Endodermal cell (in vitro differentiated cells): Measurements from ENCODE around the gene BAHCC1. TPM values are rescaled to one million over a fixed set of nuclear protein-coding genes. Genes with fewer than 3 reads are reported as not detected.

Source experiments
- DNase-seq: peaks from one replicate; pipeline ENCODE4 v3.0.0-alpha.2; 2017
- H3K27ac ChIP-seq: 2 replicates; pipeline ENCODE4 v1.5.1; 2013; ENCODE audit warnings: mild to moderate bottlenecking, low read depth, low read length, moderate library complexity
- H3K27me3 ChIP-seq: 2 replicates; pipeline ENCODE4 v1.6.1; 2013; ENCODE audit warnings: mild to moderate bottlenecking, low read length, moderate library complexity; ENCODE audit not compliant: insufficient read depth, control insufficient read depth, poor library complexity, severe bottlenecking
- H3K36me3 ChIP-seq: 2 replicates; pipeline ENCODE4 v1.7.0; 2013; ENCODE audit warnings: mild to moderate bottlenecking, low read length, moderate library complexity; ENCODE audit not compliant: control insufficient read depth, insufficient read depth
- H3K4me1 ChIP-seq: one replicate; pipeline ENCODE4 v1.7.0; 2013; ENCODE audit warnings: low read length; ENCODE audit not compliant: control insufficient read depth, insufficient read depth
- H3K4me3 ChIP-seq: 2 replicates; pipeline ENCODE4 v1.5.1; 2013; ENCODE audit warnings: mild to moderate bottlenecking, low read length, moderate library complexity
- H3K9ac ChIP-seq: 2 replicates; pipeline ENCODE4 v1.6.1; 2013; ENCODE audit warnings: mild to moderate bottlenecking, low read length, moderate library complexity; ENCODE audit not compliant: poor library complexity, severe bottlenecking; ENCODE audit errors: extremely low read depth
- H3K9me3 ChIP-seq: 2 replicates; pipeline ENCODE4 v1.6.1; 2013; ENCODE audit warnings: mild to moderate bottlenecking, low read length, moderate library complexity; ENCODE audit not compliant: control insufficient read depth
- H3K27ac Mint-ChIP-seq: 2 replicates; pipeline ENCODE4 v1.8.0; 2020; ENCODE audit warnings: mixed read lengths
- H3K27me3 Mint-ChIP-seq: 2 replicates; pipeline ENCODE4 v1.8.0; 2021; ENCODE audit warnings: mild to moderate bottlenecking, mixed read lengths; ENCODE audit not compliant: insufficient read depth
- H3K36me3 Mint-ChIP-seq: 2 replicates; pipeline ENCODE4 v1.8.0; 2020; ENCODE audit warnings: low read depth, mixed read lengths
- H3K4me1 Mint-ChIP-seq: 2 replicates; pipeline ENCODE4 v1.8.0; 2020; ENCODE audit warnings: mixed read lengths
- H3K4me3 Mint-ChIP-seq: 2 replicates; pipeline ENCODE4 v1.8.0; 2020; ENCODE audit warnings: mild to moderate bottlenecking, moderate library complexity, mixed read lengths
- H3K9me3 Mint-ChIP-seq: 2 replicates; pipeline ENCODE4 v1.8.0; 2020; ENCODE audit warnings: mild to moderate bottlenecking, mixed read lengths
- WGBS, 2 experiments: methylation state at CpG; one replicate each; pipeline versions ENCODE4 v1.1.5 to v1.1.7; 2013; ENCODE audit warnings: missing lambda C conversion rate in 2 of 2, mixed read lengths in 1 of 2; ENCODE audit not compliant: insufficient coverage in 1 of 2, insufficient read length in 1 of 2; 5-methylcytosine and 5-hydroxymethylcytosine counted together
- total RNA-seq, 2 donors: library from RNA; stranded (reverse); fragmentation: NEBNext Ultra II Directional in 1 of 2; extraction: Animal tissue kit (Norgen Biotek cat#: 25700) in 1 of 2; gene quantifications; 2 replicates in 1 of 2; 3 replicates in 1 of 2; pipeline ENCODE4 v1.2.1, GENCODE V29; 2021
- TF ChIP-seq, protein P1 (sequence below): fragments of 200-600 bp; sonication (generic); conservative IDR thresholded peaks from 2 replicates; pipeline ENCODE4 v1.5.0; 2021; ENCODE audit warnings: antibody characterized with exemption, mild to moderate bottlenecking

The BAHCC1 gene
- total RNA-seq, 2 donors from 2014 or later: 63.9 to 78.1 TPM

DNA sequence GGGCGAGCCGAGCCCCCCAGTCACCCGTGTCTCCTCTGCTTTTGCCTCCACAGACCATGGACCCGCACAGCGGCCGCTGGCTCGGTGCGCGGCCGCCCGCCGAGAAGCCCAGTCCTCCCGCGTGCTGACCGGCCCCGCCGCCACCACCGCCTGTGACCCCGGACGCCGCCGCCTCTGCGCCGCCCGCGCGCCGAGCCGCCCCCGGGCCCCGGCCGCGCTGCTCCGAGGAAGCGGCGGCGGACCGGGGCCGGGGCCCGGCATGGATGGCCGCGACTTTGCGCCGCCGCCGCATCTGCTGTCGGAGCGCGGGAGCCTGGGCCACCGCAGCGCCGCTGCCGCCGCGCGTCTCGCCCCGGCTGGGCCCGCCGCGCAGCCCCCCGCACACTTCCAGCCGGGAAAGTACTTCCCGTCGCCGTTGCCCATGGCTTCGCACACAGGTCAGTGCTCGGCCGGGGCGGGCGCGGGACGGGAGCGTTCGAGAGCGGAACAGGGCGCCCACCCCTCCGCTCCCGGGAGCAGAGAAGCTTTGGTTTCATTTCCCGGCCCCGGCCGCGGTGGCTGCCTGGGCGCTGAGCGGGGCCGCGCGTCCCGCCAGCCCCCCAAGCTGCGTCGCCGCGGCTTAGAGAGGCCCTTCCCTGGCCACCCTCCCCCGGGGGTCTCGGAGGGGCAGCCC lies 4.4 kb downstream of the BAHCC1 start:
- Mint-ChIP-seq H3K4me1 (peaks cover 30% of the 10 kb centered on the region), H3K9me3 (no peaks in the 10 kb centered on the region), H3K36me3 (peaks cover 16% of the 10 kb centered on the region), H3K4me3 (peak overlapping the region; percentile 87), H3K27ac (peak overlapping the region; percentile 89), H3K27me3 (peaks cover 30% of the 10 kb centered on the region)
- WGBS, 2 experiments: 0 to 1% methylated on average over 52 to 92 of the region's 95 CpGs
- Histone ChIP-seq H3K4me1 (peaks cover 9% of the 10 kb centered on the region), H3K27ac (peak overlapping the region; percentile 83), H3K9ac (peak overlapping the region; percentile 76), H3K27me3 (no peaks in the 10 kb centered on the region), H3K9me3 (no peaks in the 10 kb centered on the region), H3K36me3 (no peaks in the 10 kb centered on the region), H3K4me3 (peak overlapping the region; percentile 84)
- peak; percentile 81 for DNase-seq
- TF ChIP-seq, protein P1, sequence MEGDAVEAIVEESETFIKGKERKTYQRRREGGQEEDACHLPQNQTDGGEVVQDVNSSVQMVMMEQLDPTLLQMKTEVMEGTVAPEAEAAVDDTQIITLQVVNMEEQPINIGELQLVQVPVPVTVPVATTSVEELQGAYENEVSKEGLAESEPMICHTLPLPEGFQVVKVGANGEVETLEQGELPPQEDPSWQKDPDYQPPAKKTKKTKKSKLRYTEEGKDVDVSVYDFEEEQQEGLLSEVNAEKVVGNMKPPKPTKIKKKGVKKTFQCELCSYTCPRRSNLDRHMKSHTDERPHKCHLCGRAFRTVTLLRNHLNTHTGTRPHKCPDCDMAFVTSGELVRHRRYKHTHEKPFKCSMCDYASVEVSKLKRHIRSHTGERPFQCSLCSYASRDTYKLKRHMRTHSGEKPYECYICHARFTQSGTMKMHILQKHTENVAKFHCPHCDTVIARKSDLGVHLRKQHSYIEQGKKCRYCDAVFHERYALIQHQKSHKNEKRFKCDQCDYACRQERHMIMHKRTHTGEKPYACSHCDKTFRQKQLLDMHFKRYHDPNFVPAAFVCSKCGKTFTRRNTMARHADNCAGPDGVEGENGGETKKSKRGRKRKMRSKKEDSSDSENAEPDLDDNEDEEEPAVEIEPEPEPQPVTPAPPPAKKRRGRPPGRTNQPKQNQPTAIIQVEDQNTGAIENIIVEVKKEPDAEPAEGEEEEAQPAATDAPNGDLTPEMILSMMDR: no peak

DNA sequence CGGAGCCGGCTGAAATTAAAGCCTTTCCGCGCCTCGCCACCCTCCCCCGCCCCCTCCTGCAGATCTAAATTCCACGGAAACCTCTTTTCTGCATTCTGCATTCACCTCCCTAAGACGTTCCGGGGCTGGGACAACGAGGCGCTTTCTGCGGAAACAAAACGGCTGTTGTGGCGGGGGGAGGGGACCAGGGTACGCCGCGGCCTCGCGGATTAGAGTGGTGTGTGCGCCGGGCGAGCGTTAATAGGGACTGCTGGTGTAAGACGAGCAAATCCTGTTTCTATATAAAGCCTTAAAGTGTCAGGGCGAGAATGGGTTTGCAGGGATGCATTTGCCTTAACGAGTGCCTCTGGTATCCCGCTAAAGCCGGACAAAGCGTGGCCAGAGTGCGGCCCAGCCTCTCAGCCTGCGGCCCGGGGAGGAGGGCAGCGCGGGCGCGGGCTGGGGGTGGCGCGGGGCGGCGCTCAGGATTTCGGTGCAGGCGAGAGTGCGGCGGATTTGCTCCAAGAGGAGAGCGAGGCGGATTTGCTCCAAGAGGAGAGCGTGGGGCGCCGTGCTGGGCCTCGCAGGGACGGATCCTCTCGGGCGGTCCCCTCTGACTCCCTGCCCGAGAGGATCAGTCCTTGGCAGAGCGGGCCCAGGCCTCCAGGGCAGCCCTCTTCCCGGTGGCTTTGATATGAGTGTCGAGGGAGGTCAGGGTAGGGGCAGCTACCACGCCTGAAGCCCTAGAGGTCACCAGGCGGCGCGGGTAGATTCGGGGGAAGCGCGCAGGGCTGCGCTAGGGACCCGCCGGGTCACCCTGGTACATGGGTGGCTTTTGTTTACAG lies 5.1 kb downstream of the BAHCC1 start:
- Mint-ChIP-seq H3K9me3 (no peaks in the 10 kb centered on the region), H3K4me3 (peak overlapping the region; percentile 87), H3K27me3 (peaks cover 31% of the 10 kb centered on the region), H3K27ac (peak overlapping the region; percentile 89), H3K4me1 (peaks cover 30% of the 10 kb centered on the region), H3K36me3 (peaks cover 14% of the 10 kb centered on the region)
- DNase-seq: peak; percentile 90
- Histone ChIP-seq H3K36me3 (no peaks in the 10 kb centered on the region), H3K4me3 (peak overlapping the region; percentile 84), H3K9ac (peak overlapping the region; percentile 76), H3K27ac (peak overlapping the region; percentile 83), H3K4me1 (peaks cover 9% of the 10 kb centered on the region), H3K9me3 (no peaks in the 10 kb centered on the region), H3K27me3 (no peaks in the 10 kb centered on the region)
- TF ChIP-seq, protein P1: peak; percentile 28
- WGBS, 2 experiments: 2 to 3% methylated on average over 16 to 67 of the region's 67 CpGs

DNA sequence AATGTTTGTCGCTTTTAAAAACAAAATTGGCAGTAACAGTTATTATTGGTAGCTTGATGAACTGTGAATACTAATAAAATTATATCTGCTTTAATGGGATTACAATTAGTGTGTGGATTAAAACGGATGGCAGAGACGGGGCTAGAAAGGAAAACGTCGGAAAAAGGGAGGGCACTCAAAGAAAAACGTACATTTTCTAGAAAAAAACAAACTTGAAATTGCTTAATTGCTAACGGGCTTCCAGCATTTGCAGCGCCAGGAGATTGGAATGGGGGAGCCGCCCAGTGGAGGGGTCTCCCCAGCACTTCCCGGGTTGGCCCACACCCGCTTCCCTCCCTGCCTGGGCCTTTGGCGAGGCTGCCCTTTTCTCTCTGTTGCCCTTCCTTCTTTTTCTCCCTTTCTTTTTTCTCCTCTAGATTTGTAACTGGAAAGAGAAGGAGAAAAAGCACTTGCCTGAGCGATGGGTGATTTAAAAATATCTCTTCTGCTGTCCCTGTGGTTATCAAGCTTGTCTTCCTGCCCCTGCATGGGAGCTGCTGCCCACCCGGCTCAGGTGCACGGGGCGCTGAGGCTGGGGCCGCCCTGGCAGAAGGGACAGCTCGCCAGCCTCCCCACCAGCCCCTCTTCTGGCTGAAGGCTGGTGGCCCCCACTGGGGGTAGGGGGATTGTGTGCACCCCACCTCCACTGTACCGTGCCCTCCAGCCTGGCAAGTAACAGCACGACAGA lies 5.9 kb downstream of the BAHCC1 start:
- Mint-ChIP-seq H3K4me1 (peaks cover 33% of the 10 kb centered on the region), H3K27me3 (peaks cover 31% of the 10 kb centered on the region), H3K27ac (peak overlapping the region; percentile 89), H3K36me3 (peaks cover 12% of the 10 kb centered on the region), H3K9me3 (no peaks in the 10 kb centered on the region), H3K4me3 (peak overlapping the region; percentile 87)
- H3K4me3 ChIP-seq: peak overlapping the region; percentile 84
- peaks cover 9% of the 10 kb centered on the region for H3K4me1 ChIP-seq
- no peaks in the 10 kb centered on the region for H3K27me3 ChIP-seq
- H3K27ac ChIP-seq: peak overlapping the region; percentile 73
- no peaks in the 10 kb centered on the region for H3K36me3 ChIP-seq
- H3K9me3 ChIP-seq: no peaks in the 10 kb centered on the region
- 23 to 42% methylated on average over 10 to 19 of the region's 20 CpGs for WGBS, 2 experiments
- TF ChIP-seq, protein P1: no peak
- peak overlapping the region; percentile 76 for H3K9ac ChIP-seq
- DNase-seq: no peak
